Mesendoderm (in vitro differentiated cells): Measurements from ENCODE around the gene SNRPN.
"Not testable (repeated sequence)": the region's sequence is repeated elsewhere in the genome, so short reads cannot be mapped to it uniquely, and the experiment has no call there.

Source experiments
- DNase-seq: peaks from one replicate; pipeline ENCODE4 v3.0.0; 2013
- H2AK5ac ChIP-seq: 2 replicates; pipeline ENCODE4 v1.6.1; 2013; ENCODE audit warnings: low read length, inconsistent platforms
- H2BK120ac ChIP-seq: 2 replicates; pipeline ENCODE4 v1.6.1; 2013; ENCODE audit warnings: low read depth, mild to moderate bottlenecking, low read length, moderate library complexity, mixed read lengths
- H2BK15ac ChIP-seq: replicated peaks from 2 replicates; pipeline ENCODE4 v1.6.1; 2013; ENCODE audit warnings: low read depth, mild to moderate bottlenecking, moderate library complexity
- H2BK5ac ChIP-seq: 2 replicates; pipeline ENCODE4 v1.6.1; 2013; ENCODE audit warnings: low read length, inconsistent platforms
- H3K18ac ChIP-seq: 2 replicates; pipeline ENCODE4 v1.6.1; 2013; ENCODE audit warnings: mild to moderate bottlenecking, low read length, mixed read lengths
- H3K23ac ChIP-seq: one replicate; pipeline ENCODE4 v1.6.1; 2013; ENCODE audit warnings: low read length
- H3K27ac ChIP-seq: 2 replicates; pipeline ENCODE4 v1.5.1; 2013; ENCODE audit warnings: low read depth, mild to moderate bottlenecking, inconsistent platforms, low read length, moderate library complexity
- H3K27me3 ChIP-seq: 2 replicates; pipeline ENCODE4 v1.6.1; 2013; ENCODE audit warnings: low read length, control low read depth, mild to moderate bottlenecking, inconsistent platforms; ENCODE audit not compliant: insufficient read depth, poor library complexity
- H3K36me3 ChIP-seq: 2 replicates; pipeline ENCODE4 v1.6.1; 2013; ENCODE audit warnings: low read length, inconsistent platforms; ENCODE audit not compliant: control insufficient read depth, insufficient read depth
- H3K4ac ChIP-seq: one replicate; pipeline ENCODE4 v1.6.1; 2013; ENCODE audit warnings: low read depth, mild to moderate bottlenecking, low read length, moderate library complexity
- H3K4me1 ChIP-seq: 2 replicates; pipeline ENCODE4 v1.6.1; 2013; ENCODE audit warnings: low read depth, low read length, inconsistent platforms; ENCODE audit not compliant: control insufficient read depth
- H3K4me2 ChIP-seq: 2 replicates; pipeline ENCODE4 v1.6.1; 2013; ENCODE audit warnings: low read length
- H3K4me3 ChIP-seq: 2 replicates; pipeline ENCODE4 v1.5.1; 2013; ENCODE audit warnings: mild to moderate bottlenecking, low read length
- H3K56ac ChIP-seq: one replicate; pipeline ENCODE4 v1.6.1; 2013; ENCODE audit warnings: low read length
- H3K79me1 ChIP-seq: 2 replicates; pipeline ENCODE4 v1.6.1; 2013; ENCODE audit warnings: low read length, inconsistent platforms
- H3K79me2 ChIP-seq: 2 replicates; pipeline ENCODE4 v1.6.1; 2013; ENCODE audit warnings: mild to moderate bottlenecking, low read length; ENCODE audit not compliant: control insufficient read depth, insufficient read depth
- H3K9ac ChIP-seq: 2 replicates; pipeline ENCODE4 v1.6.1; 2013; ENCODE audit warnings: low read length, inconsistent platforms
- H4K5ac ChIP-seq: one replicate; pipeline ENCODE4 v1.6.1; 2013; ENCODE audit warnings: low read length
- H4K8ac ChIP-seq: one replicate; pipeline ENCODE4 v1.6.1; 2013; ENCODE audit warnings: low read depth, mild to moderate bottlenecking, control low read depth, low read length, moderate library complexity
- WGBS: extraction: QIAGEN DNeasy Blood & Tissue Kit; methylation state at CpG from one replicate; pipeline ENCODE4 v1.1.7; 2013; ENCODE audit warnings: low lambda C conversion rate, missing lambda C conversion rate; ENCODE audit not compliant: insufficient coverage; ENCODE audit errors: extremely low coverage; 5-methylcytosine and 5-hydroxymethylcytosine counted together

The SNRPN gene

GRCh38 chr15:24924153-24924552 is 30.6 kb upstream of the SNRPN start:
- Histone ChIP-seq H3K4ac (no peak overlapping the region), H3K79me2 (no peaks in the 10 kb centered on the region), H4K8ac (no peak overlapping the region), H3K18ac (no peak overlapping the region), H3K23ac (no peak overlapping the region), H3K9ac (no peak overlapping the region), H3K56ac (no peak overlapping the region), H4K5ac (no peak overlapping the region), H3K36me3 (no peaks in the 10 kb centered on the region), H3K4me3 (no peak overlapping the region), H2BK15ac (no peak overlapping the region), H3K79me1 (no peaks in the 10 kb centered on the region), H2BK120ac (no peak overlapping the region), H3K27me3 (no peaks in the 10 kb centered on the region), H3K4me2 (no peak overlapping the region), H2AK5ac (no peak overlapping the region), H3K4me1 (peaks cover 2% of the 10 kb centered on the region), H3K27ac (no peak overlapping the region), H2BK5ac (no peak overlapping the region)
- no CpG with 5 or more reads among the region's 3 CpGs for WGBS
- peak; percentile 74 for DNase-seq

- DNase-seq = peak; percentile 23
These were observed 30.2 kb upstream of the SNRPN start for GRCh38 chr15:24924621-24925020.

GRCh38 chr15:24931874-24932732 is 22.7 kb upstream of the SNRPN start:
- not testable (repeated sequence) for H2BK5ac ChIP-seq, H3K9ac ChIP-seq, H3K27ac ChIP-seq, H3K79me1 ChIP-seq, H3K23ac ChIP-seq, H3K79me2 ChIP-seq, H4K8ac ChIP-seq, H2BK15ac ChIP-seq, H4K5ac ChIP-seq, DNase-seq, H3K56ac ChIP-seq, H3K4me2 ChIP-seq, H2BK120ac ChIP-seq, H3K4ac ChIP-seq, H3K18ac ChIP-seq, H3K36me3 ChIP-seq, H3K4me1 ChIP-seq, H3K27me3 ChIP-seq, H2AK5ac ChIP-seq, H3K4me3 ChIP-seq
- no CpG with 5 or more reads among the region's 10 CpGs for WGBS

More at GRCh38 chr15:24924621-24925020, 30.2 kb upstream of the SNRPN start:
- no peaks in the 10 kb centered on the region for H3K79me1 ChIP-seq
- H3K56ac ChIP-seq = no peak overlapping the region
- H3K4me2 ChIP-seq = no peak overlapping the region
- H3K79me2 ChIP-seq = no peaks in the 10 kb centered on the region
- H2AK5ac ChIP-seq = no peak overlapping the region
- H3K4me3 ChIP-seq = no peak overlapping the region
- H3K4me1 ChIP-seq = peaks cover 2% of the 10 kb centered on the region
- no peak overlapping the region for H2BK5ac ChIP-seq
- no peak overlapping the region for H2BK120ac ChIP-seq
- no CpG with 5 or more reads among the region's 2 CpGs for WGBS
- no peak overlapping the region for H4K8ac ChIP-seq
- H3K18ac ChIP-seq = no peak overlapping the region
- H2BK15ac ChIP-seq = no peak overlapping the region
- no peak overlapping the region for H4K5ac ChIP-seq
- no peaks in the 10 kb centered on the region for H3K27me3 ChIP-seq
- no peak overlapping the region for H3K23ac ChIP-seq
- H3K4ac ChIP-seq = no peak overlapping the region
- H3K36me3 ChIP-seq = no peaks in the 10 kb centered on the region
- no peak overlapping the region for H3K27ac ChIP-seq
- no peak overlapping the region for H3K9ac ChIP-seq

GRCh38 chr15:24933716-24934115 is 21.1 kb upstream of the SNRPN start:
- no peak overlapping the region for H3K23ac ChIP-seq
- WGBS = no CpG with 5 or more reads among the region's 7 CpGs
- H3K36me3 ChIP-seq = no peaks in the 10 kb centered on the region
- H2BK15ac ChIP-seq = no peak overlapping the region
- no peak overlapping the region for H3K4ac ChIP-seq
- H3K27me3 ChIP-seq = no peaks in the 10 kb centered on the region
- H2BK120ac ChIP-seq = no peak overlapping the region
- no peak overlapping the region for H2AK5ac ChIP-seq
- no peak overlapping the region for H3K4me3 ChIP-seq
- H4K8ac ChIP-seq = no peak overlapping the region
- H3K79me2 ChIP-seq = no peaks in the 10 kb centered on the region
- no peaks in the 10 kb centered on the region for H3K79me1 ChIP-seq
- H3K9ac ChIP-seq = no peak overlapping the region
- no peak for DNase-seq
- H2BK5ac ChIP-seq = no peak overlapping the region
- H4K5ac ChIP-seq = no peak overlapping the region
- no peak overlapping the region for H3K4me2 ChIP-seq
- H3K56ac ChIP-seq = no peak overlapping the region
- H3K18ac ChIP-seq = no peak overlapping the region
- H3K27ac ChIP-seq = no peak overlapping the region
- H3K4me1 ChIP-seq = no peaks in the 10 kb centered on the region

- H3K4me2 ChIP-seq, H4K5ac ChIP-seq, H3K23ac ChIP-seq, H3K4me1 ChIP-seq, H4K8ac ChIP-seq, H3K18ac ChIP-seq, H2BK15ac ChIP-seq, H2BK120ac ChIP-seq, H3K4ac ChIP-seq, H3K79me2 ChIP-seq, H2BK5ac ChIP-seq, H3K4me3 ChIP-seq, DNase-seq, H3K36me3 ChIP-seq, H3K56ac ChIP-seq, H3K27ac ChIP-seq, H3K9ac ChIP-seq, H2AK5ac ChIP-seq, H3K79me1 ChIP-seq, H3K27me3 ChIP-seq: not testable (repeated sequence)
- WGBS = no CpG with 5 or more reads among the region's 3 CpGs
These were observed 16.6 kb upstream of the SNRPN start for GRCh38 chr15:24938224-24938623.

- H3K18ac ChIP-seq = no peak overlapping the region
- H4K8ac ChIP-seq = no peak overlapping the region
- H3K4ac ChIP-seq = no peak overlapping the region
- no CpG with 5 or more reads among the region's 2 CpGs for WGBS
- no peaks in the 10 kb centered on the region for H3K79me2 ChIP-seq
- H3K36me3 ChIP-seq = no peaks in the 10 kb centered on the region
- H3K27me3 ChIP-seq = no peaks in the 10 kb centered on the region
- no peak overlapping the region for H4K5ac ChIP-seq
- H2BK5ac ChIP-seq = no peak overlapping the region
- no peak overlapping the region for H2AK5ac ChIP-seq
- no peaks in the 10 kb centered on the region for H3K4me1 ChIP-seq
- H3K79me1 ChIP-seq = no peaks in the 10 kb centered on the region
- no peak overlapping the region for H3K56ac ChIP-seq
- no peak overlapping the region for H3K9ac ChIP-seq
- no peak for DNase-seq
- H3K27ac ChIP-seq = no peak overlapping the region
- H3K4me2 ChIP-seq = no peak overlapping the region
- H2BK15ac ChIP-seq = no peak overlapping the region
- no peak overlapping the region for H3K23ac ChIP-seq
- H3K4me3 ChIP-seq = no peak overlapping the region
- no peak overlapping the region for H2BK120ac ChIP-seq
These were observed 14.6 kb upstream of the SNRPN start for GRCh38 chr15:24940236-24940635.
